Keratinocyte (primary cell): ENCODE results near the gene C2CD3. TPM values are rescaled to one million over a fixed set of nuclear protein-coding genes. Genes with fewer than 3 reads are reported as not detected.
"Not testable (repeated sequence)": the region's sequence is repeated elsewhere in the genome, so short reads cannot be mapped to it uniquely, and the experiment has no call there.

Experiments used
- DNase-seq: peaks from one replicate; pipeline ENCODE4 v3.0.0-alpha.2; 2011; ENCODE audit warnings: low read depth, missing footprints, low spot score
- FAIRE-seq: peaks from 2 replicates; lab custom pipeline; 2011; peaks lifted over from hg19 to GRCh38; lab: Jason Lieb, UNC
- H2AFZ ChIP-seq: 2 replicates; pipeline ENCODE4 v1.6.0; 2012; ENCODE audit warnings: low read length, control low read depth, inconsistent platforms; ENCODE audit not compliant: control insufficient read depth
- H3K27ac ChIP-seq: 2 replicates; pipeline ENCODE4 v1.5.1; 2011; ENCODE audit warnings: low read length; ENCODE audit not compliant: control insufficient read depth, insufficient read depth
- H3K27me3 ChIP-seq: 3 replicates; pipeline ENCODE4 v1.6.0; 2011; ENCODE audit warnings: low read length; ENCODE audit not compliant: control insufficient read depth, insufficient read depth; ENCODE audit errors: extremely low read depth
- H3K36me3 ChIP-seq, 2 experiments: 2 replicates in 1 of 2; 3 replicates in 1 of 2; pipeline ENCODE4 v1.5.1; 2011; ENCODE audit warnings: low read length in 2 of 2, mild to moderate bottlenecking in 1 of 2; ENCODE audit not compliant: control insufficient read depth in 2 of 2, insufficient read depth in 2 of 2; ENCODE audit errors: extremely low read depth in 1 of 2
- H3K4me1 ChIP-seq: 3 replicates; pipeline ENCODE4 v1.5.1; 2011; ENCODE audit warnings: low read length; ENCODE audit not compliant: control insufficient read depth, insufficient read depth; ENCODE audit errors: extremely low read depth
- H3K4me2 ChIP-seq: 3 replicates; pipeline ENCODE4 v1.6.0; 2011; ENCODE audit warnings: low read depth, low read length; ENCODE audit not compliant: control insufficient read depth, insufficient read depth; ENCODE audit errors: extremely low read depth
- H3K4me3 ChIP-seq, 3 experiments: fragments of 200-600 bp in 1 of 3; sonication (generic) in 1 of 3; 2 replicates in 2 of 3; 3 replicates in 1 of 3; pipeline ENCODE4 v1.5.1; 2011 to 2016; ENCODE audit warnings: low read length in 3 of 3, mild to moderate bottlenecking in 3 of 3, control low read depth in 2 of 3, inconsistent platforms in 1 of 3, low read depth in 1 of 3, mixed read lengths in 1 of 3, mixed run types in 1 of 3, moderate library complexity in 1 of 3; ENCODE audit not compliant: control insufficient read depth in 2 of 3, insufficient read depth in 2 of 3; ENCODE audit errors: extremely low read depth in 1 of 3
- H3K79me2 ChIP-seq: 2 replicates; pipeline ENCODE4 v1.6.0; 2012; ENCODE audit warnings: low read length; ENCODE audit not compliant: control insufficient read depth, insufficient read depth
- H3K9ac ChIP-seq: 3 replicates; pipeline ENCODE4 v1.6.0; 2011; ENCODE audit warnings: low read length; ENCODE audit not compliant: control insufficient read depth, insufficient read depth; ENCODE audit errors: extremely low read depth
- H3K9me1 ChIP-seq: 3 replicates; pipeline ENCODE4 v1.6.0; 2011; ENCODE audit warnings: low read length; ENCODE audit not compliant: control insufficient read depth, insufficient read depth; ENCODE audit errors: extremely low read depth
- H3K9me3 ChIP-seq: 2 replicates; pipeline ENCODE4 v1.5.1; 2012; ENCODE audit warnings: low read depth, low read length; ENCODE audit not compliant: control insufficient read depth
- H4K20me1 ChIP-seq: 3 replicates; pipeline ENCODE4 v1.6.0; 2011; ENCODE audit warnings: low read length; ENCODE audit not compliant: control insufficient read depth, insufficient read depth; ENCODE audit errors: extremely low read depth
- EZH2 ChIP-seq: IDR thresholded peaks from one replicate; pipeline ENCODE4 v1.6.1; 2012; ENCODE audit warnings: inconsistent platforms, mild to moderate bottlenecking, low read length, moderate library complexity
- dilution Hi-C: fragments of 300-500 bp; cut with MboI; formaldehyde crosslinking; loops from one replicate; pipeline ENCODE4 v1.7.0; 2020; ENCODE audit warnings: low sequenced_read_pairs; ENCODE audit not compliant: extremely low pct_ligation_motif_present
- polyA plus RNA-seq, 5 experiments: library from polyadenylated mRNA; depleted of rRNA in 3 of 5; stranded (reverse) in 3 of 5; stranded (forward) in 1 of 5; unstranded in 1 of 5; fragments of >200 nt; gene quantifications; 1 replicate in 1 of 5; 2 replicates in 3 of 5; 3 replicates in 1 of 5; pipeline versions ENCODE4 v1.2.1 to v1.2.3, GENCODE V29; 2011 to 2012; ENCODE audit warnings: missing spikeins in 2 of 5, low read depth in 1 of 5, low replicate concordance in 1 of 5
- TF ChIP-seq, protein P1 (sequence below), 3 experiments: IDR thresholded peaks in 1 of 3; conservative IDR thresholded peaks in 1 of 3; optimal IDR thresholded peaks in 1 of 3; 2 replicates in 2 of 3; 3 replicates in 1 of 3; pipeline versions ENCODE3 to v1.5.1; 2011; ENCODE audit warnings: low read length in 3 of 3, mild to moderate bottlenecking in 3 of 3, moderate library complexity in 2 of 3, control low read depth in 1 of 3, inconsistent platforms in 1 of 3; ENCODE audit not compliant: insufficient read depth in 2 of 3; ENCODE audit errors: extremely low read depth in 1 of 3

C2CD3 gene
- polyA plus RNA-seq, 1 donor (not counting 4 experiments of a cell fraction or from before 2014, with no cell fraction given), result 9.8 TPM

DNA sequence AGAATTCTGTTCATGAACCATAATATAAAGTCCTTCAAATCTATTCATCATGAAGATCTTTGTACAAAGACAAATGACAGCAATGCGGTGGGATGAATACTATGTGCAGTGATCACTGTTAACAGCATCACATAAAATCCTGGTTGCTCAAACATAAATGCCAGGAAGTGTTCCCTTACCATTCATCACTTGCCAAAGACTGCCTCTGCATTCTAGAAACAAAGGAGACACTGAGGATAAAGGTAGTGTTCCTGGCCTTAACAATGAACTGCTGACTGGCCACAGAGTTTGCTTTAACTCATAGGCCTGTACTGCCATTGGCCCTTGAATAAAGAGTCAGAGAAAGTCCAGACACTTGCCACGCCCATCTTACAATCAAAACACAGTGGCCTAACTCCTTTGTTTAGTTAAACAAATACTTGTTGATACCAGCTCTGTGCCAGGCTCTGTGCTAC, 29.5 kb downstream of the C2CD3 start:
- H3K4me3 ChIP-seq, result no peak overlapping the region
- H2AFZ ChIP-seq, result no peak overlapping the region
- dilution Hi-C loops, result no loop called here
- H3K4me1 ChIP-seq, result peaks cover 29% of the 10 kb centered on the region
- H3K79me2 ChIP-seq, result no peaks in the 10 kb centered on the region
- no peaks in the 10 kb centered on the region for H3K9me3 ChIP-seq
- no peak overlapping the region for H3K4me2 ChIP-seq
- no peak overlapping the region for H3K9ac ChIP-seq
- DNase-seq (no peak), FAIRE-seq (peak; percentile 39)
- no peaks in the 10 kb centered on the region for H4K20me1 ChIP-seq
- no peaks in the 10 kb centered on the region for H3K9me1 ChIP-seq
- TF ChIP-seq, protein P1, sequence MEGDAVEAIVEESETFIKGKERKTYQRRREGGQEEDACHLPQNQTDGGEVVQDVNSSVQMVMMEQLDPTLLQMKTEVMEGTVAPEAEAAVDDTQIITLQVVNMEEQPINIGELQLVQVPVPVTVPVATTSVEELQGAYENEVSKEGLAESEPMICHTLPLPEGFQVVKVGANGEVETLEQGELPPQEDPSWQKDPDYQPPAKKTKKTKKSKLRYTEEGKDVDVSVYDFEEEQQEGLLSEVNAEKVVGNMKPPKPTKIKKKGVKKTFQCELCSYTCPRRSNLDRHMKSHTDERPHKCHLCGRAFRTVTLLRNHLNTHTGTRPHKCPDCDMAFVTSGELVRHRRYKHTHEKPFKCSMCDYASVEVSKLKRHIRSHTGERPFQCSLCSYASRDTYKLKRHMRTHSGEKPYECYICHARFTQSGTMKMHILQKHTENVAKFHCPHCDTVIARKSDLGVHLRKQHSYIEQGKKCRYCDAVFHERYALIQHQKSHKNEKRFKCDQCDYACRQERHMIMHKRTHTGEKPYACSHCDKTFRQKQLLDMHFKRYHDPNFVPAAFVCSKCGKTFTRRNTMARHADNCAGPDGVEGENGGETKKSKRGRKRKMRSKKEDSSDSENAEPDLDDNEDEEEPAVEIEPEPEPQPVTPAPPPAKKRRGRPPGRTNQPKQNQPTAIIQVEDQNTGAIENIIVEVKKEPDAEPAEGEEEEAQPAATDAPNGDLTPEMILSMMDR (optimal IDR thresholded peaks at IDR 0.05 in 1 of 3, IDR thresholded peaks at IDR 0.05 in 1 of 3, conservative IDR thresholded peaks at IDR 0.05 in 1 of 3; ENCODE audit: extremely low read depth in 1 of 3, insufficient read depth in 2 of 3, low read length in 3 of 3), result no peak
- TF ChIP-seq EZH2, result no peak
- no peaks in the 10 kb centered on the region for H3K27me3 ChIP-seq
- H3K27ac ChIP-seq, result no peak overlapping the region
- H3K36me3 ChIP-seq, result no peaks in the 10 kb centered on the region

- H3K4me2 ChIP-seq, dilution Hi-C loops, H3K4me3 ChIP-seq, H3K79me2 ChIP-seq, H3K9ac ChIP-seq, H4K20me1 ChIP-seq, H3K9me3 ChIP-seq, FAIRE-seq, H2AFZ ChIP-seq, DNase-seq, H3K9me1 ChIP-seq, H3K27ac ChIP-seq, H3K27me3 ChIP-seq, H3K36me3 ChIP-seq: not testable (repeated sequence)
- H3K4me1 ChIP-seq, result peaks cover 36% of the 10 kb centered on the region
These were observed 30.8 kb downstream of the C2CD3 start for GRCh38 chr11:74139919-74140431.
